MV-4-11 (cell line): ENCODE results near the gene TBCC.

ENCODE experiments used
- DNase-seq: peaks from one replicate; lab custom pipeline; 2025; lab: John Stamatoyannopoulos, UW

Gene TBCC

GRCh38 chr6:42771741-42772100, 25.8 kb upstream of the TBCC start:
- no peak for DNase-seq

- DNase-seq: no peak
Measured at GRCh38 chr6:42769836-42770235, 23.9 kb upstream of the TBCC start.

GRCh38 chr6:42769051-42769450, 23.1 kb upstream of the TBCC start:
- no peak for DNase-seq

- no peak for DNase-seq
Measured at GRCh38 chr6:42766163-42766670, 20.3 kb upstream of the TBCC start.

GRCh38 chr6:42764911-42765648, 19.2 kb upstream of the TBCC start:
- no peak for DNase-seq

GRCh38 chr6:42762950-42763349, 17.0 kb upstream of the TBCC start:
- no peak for DNase-seq

- DNase-seq: no peak
Measured at GRCh38 chr6:42762426-42762859, 16.5 kb upstream of the TBCC start.

- DNase-seq: no peak
Measured at GRCh38 chr6:42761287-42762067, 15.6 kb upstream of the TBCC start.

GRCh38 chr6:42758756-42759430, 13.0 kb upstream of the TBCC start:
- DNase-seq: no peak

- no peak for DNase-seq
Measured at GRCh38 chr6:42756722-42757121, 10.8 kb upstream of the TBCC start.

- DNase-seq: no peak
Measured at GRCh38 chr6:42754759-42755158, 8.9 kb upstream of the TBCC start.

- DNase-seq: peak; percentile 42
Measured at GRCh38 chr6:42751055-42751454, 5.2 kb upstream of the TBCC start.

- DNase-seq: no peak
Measured at GRCh38 chr6:42748203-42748898, 2.4 kb upstream of the TBCC start.

GRCh38 chr6:42746463-42747391, 824 bp upstream of the TBCC start:
- DNase-seq: peak; percentile 51

GRCh38 chr6:42745083-42745639, 742 bp downstream of the TBCC start:
- peak; percentile 71 for DNase-seq

- no peak for DNase-seq
Measured at GRCh38 chr6:42744351-42744893, 1.5 kb downstream of the TBCC start.

GRCh38 chr6:42742116-42742894, 3.6 kb downstream of the TBCC start:
- peak; percentile 74 for DNase-seq

- DNase-seq: no peak
Measured at GRCh38 chr6:42740725-42741124, 5.2 kb downstream of the TBCC start.

- no peak for DNase-seq
Measured at GRCh38 chr6:42735976-42736375, 9.9 kb downstream of the TBCC start.
